22Rv1 (cell line): ENCODE measurements around the gene SPATA31C1.

Source experiments
- ZFX ChIP-seq: fragments of 450-650 bp; IDR thresholded peaks from 2 replicates; pipeline ENCODE4 v1.6.1; 2017; ENCODE audit warnings: antibody characterized with exemption, borderline replicate concordance
- TF ChIP-seq, protein P1 (sequence below): fragments of 450-650 bp; IDR thresholded peaks from 2 replicates; pipeline ENCODE4 v1.5.1; 2017; ENCODE audit warnings: mild to moderate bottlenecking

GRCh38 chr9:87898151-87898550, 19.6 kb upstream of the SPATA31C1 start:
- TF ChIP-seq, protein P1, sequence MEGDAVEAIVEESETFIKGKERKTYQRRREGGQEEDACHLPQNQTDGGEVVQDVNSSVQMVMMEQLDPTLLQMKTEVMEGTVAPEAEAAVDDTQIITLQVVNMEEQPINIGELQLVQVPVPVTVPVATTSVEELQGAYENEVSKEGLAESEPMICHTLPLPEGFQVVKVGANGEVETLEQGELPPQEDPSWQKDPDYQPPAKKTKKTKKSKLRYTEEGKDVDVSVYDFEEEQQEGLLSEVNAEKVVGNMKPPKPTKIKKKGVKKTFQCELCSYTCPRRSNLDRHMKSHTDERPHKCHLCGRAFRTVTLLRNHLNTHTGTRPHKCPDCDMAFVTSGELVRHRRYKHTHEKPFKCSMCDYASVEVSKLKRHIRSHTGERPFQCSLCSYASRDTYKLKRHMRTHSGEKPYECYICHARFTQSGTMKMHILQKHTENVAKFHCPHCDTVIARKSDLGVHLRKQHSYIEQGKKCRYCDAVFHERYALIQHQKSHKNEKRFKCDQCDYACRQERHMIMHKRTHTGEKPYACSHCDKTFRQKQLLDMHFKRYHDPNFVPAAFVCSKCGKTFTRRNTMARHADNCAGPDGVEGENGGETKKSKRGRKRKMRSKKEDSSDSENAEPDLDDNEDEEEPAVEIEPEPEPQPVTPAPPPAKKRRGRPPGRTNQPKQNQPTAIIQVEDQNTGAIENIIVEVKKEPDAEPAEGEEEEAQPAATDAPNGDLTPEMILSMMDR, result no peak
- TF ChIP-seq ZFX, result no peak
